SJCRH30 (cell line): ENCODE data around the gene SIGLEC5. TPM values are rescaled to one million over a fixed set of nuclear protein-coding genes. Genes with fewer than 3 reads are reported as not detected.

ENCODE experiments used
- DNase-seq, 2 experiments: peaks; one replicate each; pipeline ENCODE4 v3.0.0-alpha.2; 2015 to 2020
- H3K27ac ChIP-seq: fragments of 250-450 bp; sonication (Bioruptor Pico); 2 replicates; pipeline ENCODE4 v1.5.1; 2020; ENCODE audit warnings: mild to moderate bottlenecking, moderate library complexity
- H3K27me3 ChIP-seq: fragments of 250-450 bp; sonication (Bioruptor Pico); 2 replicates; pipeline ENCODE4 v1.5.1; 2020; ENCODE audit warnings: mild to moderate bottlenecking, moderate library complexity
- H3K36me3 ChIP-seq: fragments of 250-450 bp; sonication (Bioruptor Pico); 2 replicates; pipeline ENCODE4 v1.5.1; 2020; ENCODE audit warnings: mild to moderate bottlenecking, moderate library complexity
- H3K4me1 ChIP-seq: fragments of 250-450 bp; sonication (Bioruptor Pico); 2 replicates; pipeline ENCODE4 v1.5.1; 2020; ENCODE audit warnings: mild to moderate bottlenecking, moderate library complexity
- H3K4me3 ChIP-seq: fragments of 250-450 bp; sonication (Bioruptor Pico); 2 replicates; pipeline ENCODE4 v1.5.1; 2020; ENCODE audit warnings: mild to moderate bottlenecking, moderate library complexity
- H3K9me3 ChIP-seq: fragments of 250-450 bp; sonication (Bioruptor Pico); replicated peaks from 2 replicates; pipeline ENCODE4 v1.5.1; 2020; ENCODE audit warnings: mild to moderate bottlenecking, moderate library complexity
- total RNA-seq: library from RNA; depleted of rRNA; stranded (reverse); fragments of >200 nt; shearing (Covaris generic); gene quantifications from 2 replicates; pipeline ENCODE4 v1.2.3, GENCODE V29; 2014

The SIGLEC5 gene
- total RNA-seq, 1 experiment from 2014 or later: not detected

GRCh38 chr19:51586103-51586728 is 44.0 kb downstream of the SIGLEC5 start:
- peaks cover 62% of the 10 kb centered on the region for H3K36me3 ChIP-seq
- H3K27ac ChIP-seq: no peak overlapping the region
- H3K9me3 ChIP-seq: peaks cover 7% of the 10 kb centered on the region
- no peak for DNase-seq
- H3K27me3 ChIP-seq: no peaks in the 10 kb centered on the region
- no peaks in the 10 kb centered on the region for H3K4me1 ChIP-seq
- no peak overlapping the region for H3K4me3 ChIP-seq

GRCh38 chr19:51576850-51577249 is 53.4 kb downstream of the SIGLEC5 start:
- H3K9me3 ChIP-seq: no peaks in the 10 kb centered on the region
- no peaks in the 10 kb centered on the region for H3K27me3 ChIP-seq
- DNase-seq: no peak
- no peaks in the 10 kb centered on the region for H3K4me1 ChIP-seq
- H3K27ac ChIP-seq: no peak overlapping the region
- H3K36me3 ChIP-seq: peaks cover 11% of the 10 kb centered on the region
- no peak overlapping the region for H3K4me3 ChIP-seq

- Histone ChIP-seq H3K27ac (no peak overlapping the region), H3K9me3 (no peaks in the 10 kb centered on the region), H3K4me1 (no peaks in the 10 kb centered on the region), H3K4me3 (no peak overlapping the region), H3K36me3 (peaks cover 5% of the 10 kb centered on the region; the same call in 1 of the 2 replicates), H3K27me3 (no peaks in the 10 kb centered on the region)
- no peak for DNase-seq
These were observed 56.9 kb downstream of the SIGLEC5 start for GRCh38 chr19:51573331-51573730.

GRCh38 chr19:51572908-51573307 is 57.3 kb downstream of the SIGLEC5 start:
- Histone ChIP-seq H3K4me1 (no peaks in the 10 kb centered on the region), H3K27ac (no peak overlapping the region), H3K27me3 (no peaks in the 10 kb centered on the region), H3K36me3 (peaks cover 4% of the 10 kb centered on the region; the same call in 1 of the 2 replicates), H3K9me3 (no peaks in the 10 kb centered on the region), H3K4me3 (no peak overlapping the region)
- no peak for DNase-seq

- peaks cover 3% of the 10 kb centered on the region; the same call in 1 of the 2 replicates for H3K36me3 ChIP-seq
- no peak overlapping the region for H3K4me3 ChIP-seq
- H3K4me1 ChIP-seq: no peaks in the 10 kb centered on the region
- H3K9me3 ChIP-seq: no peaks in the 10 kb centered on the region
- H3K27me3 ChIP-seq: no peaks in the 10 kb centered on the region
- H3K27ac ChIP-seq: no peak overlapping the region
- no peak for DNase-seq
These were observed 57.8 kb downstream of the SIGLEC5 start for GRCh38 chr19:51572410-51572809.

GRCh38 chr19:51571599-51571998 is 58.6 kb downstream of the SIGLEC5 start:
- Histone ChIP-seq H3K4me3 (peak overlapping the region; percentile 59), H3K4me1 (no peaks in the 10 kb centered on the region), H3K27ac (peak overlapping the region; percentile 8; the same call in 1 of the 2 replicates), H3K27me3 (no peaks in the 10 kb centered on the region), H3K9me3 (no peaks in the 10 kb centered on the region), H3K36me3 (peaks cover 3% of the 10 kb centered on the region; the same call in 1 of the 2 replicates)
- peak in 1 of 2 experiments; percentile 4 for DNase-seq

- H3K27me3 ChIP-seq: no peaks in the 10 kb centered on the region
- peaks cover 3% of the 10 kb centered on the region; the same call in 1 of the 2 replicates for H3K36me3 ChIP-seq
- H3K4me1 ChIP-seq: no peaks in the 10 kb centered on the region
- peak within 1 kb of the TSS; percentile 59 for H3K4me3 ChIP-seq
- peak; percentile 92 to 98 for DNase-seq
- no peaks in the 10 kb centered on the region for H3K9me3 ChIP-seq
- peak within 1 kb of the TSS; percentile 8; the same call in 1 of the 2 replicates for H3K27ac ChIP-seq
These were observed 59.1 kb downstream of the SIGLEC5 start, which contains the start of gene ZNF175 for GRCh38 chr19:51570962-51571575. TSS of gene ZNF175 (plus strand) at chr19:51571283. CDS start at chr19:51573330, 2,047 bp downstream.

GRCh38 chr19:51568456-51568855 is 61.7 kb downstream of the SIGLEC5 start:
- no peaks in the 10 kb centered on the region for H3K27me3 ChIP-seq
- no peak for DNase-seq

GRCh38 chr19:51567583-51567982 is 62.6 kb downstream of the SIGLEC5 start:
- Histone ChIP-seq H3K9me3 (no peaks in the 10 kb centered on the region), H3K4me3 (no peak overlapping the region), H3K36me3 (no peaks in the 10 kb centered on the region), H3K27ac (no peak overlapping the region), H3K27me3 (no peaks in the 10 kb centered on the region), H3K4me1 (no peaks in the 10 kb centered on the region)
- no peak for DNase-seq

More at GRCh38 chr19:51568456-51568855, 61.7 kb downstream of the SIGLEC5 start:
- H3K4me1 ChIP-seq: no peaks in the 10 kb centered on the region
- no peak overlapping the region for H3K4me3 ChIP-seq
- H3K9me3 ChIP-seq: no peaks in the 10 kb centered on the region
- H3K27ac ChIP-seq: no peak overlapping the region
- no peaks in the 10 kb centered on the region; the same call in 1 of the 2 replicates for H3K36me3 ChIP-seq

GRCh38 chr19:51566489-51567100 is 63.6 kb downstream of the SIGLEC5 start:
- Histone ChIP-seq H3K4me3 (no peak overlapping the region), H3K27ac (no peak overlapping the region), H3K27me3 (no peaks in the 10 kb centered on the region), H3K9me3 (no peaks in the 10 kb centered on the region), H3K4me1 (no peaks in the 10 kb centered on the region), H3K36me3 (no peaks in the 10 kb centered on the region)
- DNase-seq: no peak

GRCh38 chr19:51565583-51565982 is 64.6 kb downstream of the SIGLEC5 start:
- Histone ChIP-seq H3K9me3 (no peaks in the 10 kb centered on the region), H3K36me3 (no peaks in the 10 kb centered on the region), H3K27ac (no peak overlapping the region), H3K4me3 (no peak overlapping the region), H3K4me1 (no peaks in the 10 kb centered on the region), H3K27me3 (no peaks in the 10 kb centered on the region)
- DNase-seq: no peak

GRCh38 chr19:51564791-51565190 is 65.4 kb downstream of the SIGLEC5 start:
- no peak for DNase-seq
- no peaks in the 10 kb centered on the region for H3K9me3 ChIP-seq
- no peaks in the 10 kb centered on the region for H3K4me1 ChIP-seq
- H3K27me3 ChIP-seq: no peaks in the 10 kb centered on the region
- no peak overlapping the region for H3K27ac ChIP-seq
- no peaks in the 10 kb centered on the region for H3K36me3 ChIP-seq
- no peak overlapping the region for H3K4me3 ChIP-seq
